Mesendoderm (in vitro differentiated cells): ENCODE measurements around the gene ATF3.

ENCODE experiments used
- DNase-seq: peaks from one replicate; pipeline ENCODE4 v3.0.0; 2013
- H2AK5ac ChIP-seq: 2 replicates; pipeline ENCODE4 v1.6.1; 2013; ENCODE audit warnings: low read length, inconsistent platforms
- H2BK120ac ChIP-seq: 2 replicates; pipeline ENCODE4 v1.6.1; 2013; ENCODE audit warnings: low read depth, mild to moderate bottlenecking, low read length, moderate library complexity, mixed read lengths
- H2BK15ac ChIP-seq: replicated peaks from 2 replicates; pipeline ENCODE4 v1.6.1; 2013; ENCODE audit warnings: low read depth, mild to moderate bottlenecking, moderate library complexity
- H2BK5ac ChIP-seq: 2 replicates; pipeline ENCODE4 v1.6.1; 2013; ENCODE audit warnings: low read length, inconsistent platforms
- H3K18ac ChIP-seq: 2 replicates; pipeline ENCODE4 v1.6.1; 2013; ENCODE audit warnings: mild to moderate bottlenecking, low read length, mixed read lengths
- H3K23ac ChIP-seq: one replicate; pipeline ENCODE4 v1.6.1; 2013; ENCODE audit warnings: low read length
- H3K27ac ChIP-seq: 2 replicates; pipeline ENCODE4 v1.5.1; 2013; ENCODE audit warnings: low read depth, mild to moderate bottlenecking, inconsistent platforms, low read length, moderate library complexity
- H3K27me3 ChIP-seq: 2 replicates; pipeline ENCODE4 v1.6.1; 2013; ENCODE audit warnings: low read length, control low read depth, mild to moderate bottlenecking, inconsistent platforms; ENCODE audit not compliant: insufficient read depth, poor library complexity
- H3K36me3 ChIP-seq: 2 replicates; pipeline ENCODE4 v1.6.1; 2013; ENCODE audit warnings: low read length, inconsistent platforms; ENCODE audit not compliant: control insufficient read depth, insufficient read depth
- H3K4ac ChIP-seq: one replicate; pipeline ENCODE4 v1.6.1; 2013; ENCODE audit warnings: low read depth, mild to moderate bottlenecking, low read length, moderate library complexity
- H3K4me1 ChIP-seq: 2 replicates; pipeline ENCODE4 v1.6.1; 2013; ENCODE audit warnings: low read depth, low read length, inconsistent platforms; ENCODE audit not compliant: control insufficient read depth
- H3K4me2 ChIP-seq: 2 replicates; pipeline ENCODE4 v1.6.1; 2013; ENCODE audit warnings: low read length
- H3K4me3 ChIP-seq: 2 replicates; pipeline ENCODE4 v1.5.1; 2013; ENCODE audit warnings: mild to moderate bottlenecking, low read length
- H3K56ac ChIP-seq: one replicate; pipeline ENCODE4 v1.6.1; 2013; ENCODE audit warnings: low read length
- H3K79me1 ChIP-seq: 2 replicates; pipeline ENCODE4 v1.6.1; 2013; ENCODE audit warnings: low read length, inconsistent platforms
- H3K79me2 ChIP-seq: 2 replicates; pipeline ENCODE4 v1.6.1; 2013; ENCODE audit warnings: mild to moderate bottlenecking, low read length; ENCODE audit not compliant: control insufficient read depth, insufficient read depth
- H3K9ac ChIP-seq: 2 replicates; pipeline ENCODE4 v1.6.1; 2013; ENCODE audit warnings: low read length, inconsistent platforms
- H4K5ac ChIP-seq: one replicate; pipeline ENCODE4 v1.6.1; 2013; ENCODE audit warnings: low read length
- H4K8ac ChIP-seq: one replicate; pipeline ENCODE4 v1.6.1; 2013; ENCODE audit warnings: low read depth, mild to moderate bottlenecking, control low read depth, low read length, moderate library complexity
- WGBS: extraction: QIAGEN DNeasy Blood & Tissue Kit; methylation state at CpG from one replicate; pipeline ENCODE4 v1.1.7; 2013; ENCODE audit warnings: low lambda C conversion rate, missing lambda C conversion rate; ENCODE audit not compliant: insufficient coverage; ENCODE audit errors: extremely low coverage; 5-methylcytosine and 5-hydroxymethylcytosine counted together

The ATF3 gene

DNA sequence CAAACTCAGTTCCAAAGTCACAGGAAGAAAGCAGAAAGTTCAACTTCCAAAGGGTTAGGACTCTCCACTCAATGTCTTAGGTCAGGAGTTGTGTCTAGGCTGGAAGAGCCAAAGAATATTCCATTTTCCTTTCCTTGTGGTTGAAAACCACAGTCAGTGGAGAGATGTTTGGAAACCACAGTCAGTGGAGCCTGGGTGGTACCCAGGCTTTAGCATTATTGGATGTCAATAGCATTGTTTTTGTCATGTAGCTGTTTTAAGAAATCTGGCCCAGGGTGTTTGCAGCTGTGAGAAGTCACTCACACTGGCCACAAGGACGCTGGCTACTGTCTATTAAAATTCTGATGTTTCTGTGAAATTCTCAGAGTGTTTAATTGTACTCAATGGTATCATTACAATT lies 11.7 kb downstream of the ATF3 start:
- H3K9ac ChIP-seq: no peak overlapping the region
- no peak overlapping the region for H3K27ac ChIP-seq
- H3K27me3 ChIP-seq: no peaks in the 10 kb centered on the region
- H3K4me1 ChIP-seq: no peaks in the 10 kb centered on the region
- no peak overlapping the region for H3K4ac ChIP-seq
- peaks cover 3% of the 10 kb centered on the region for H3K36me3 ChIP-seq
- H3K56ac ChIP-seq: no peak overlapping the region
- H4K8ac ChIP-seq: no peak overlapping the region
- H3K79me1 ChIP-seq: no peaks in the 10 kb centered on the region
- H3K23ac ChIP-seq: no peak overlapping the region
- H2BK15ac ChIP-seq: no peak overlapping the region
- no peak overlapping the region for H4K5ac ChIP-seq
- no peak overlapping the region for H3K4me2 ChIP-seq
- no peak overlapping the region for H2BK120ac ChIP-seq
- no peak overlapping the region for H3K4me3 ChIP-seq
- H3K18ac ChIP-seq: no peak overlapping the region
- H2AK5ac ChIP-seq: no peak overlapping the region
- no peaks in the 10 kb centered on the region for H3K79me2 ChIP-seq
- no peak for DNase-seq
- WGBS: no CpG with 5 or more reads among the region's 1 CpG
- no peak overlapping the region for H2BK5ac ChIP-seq

DNA sequence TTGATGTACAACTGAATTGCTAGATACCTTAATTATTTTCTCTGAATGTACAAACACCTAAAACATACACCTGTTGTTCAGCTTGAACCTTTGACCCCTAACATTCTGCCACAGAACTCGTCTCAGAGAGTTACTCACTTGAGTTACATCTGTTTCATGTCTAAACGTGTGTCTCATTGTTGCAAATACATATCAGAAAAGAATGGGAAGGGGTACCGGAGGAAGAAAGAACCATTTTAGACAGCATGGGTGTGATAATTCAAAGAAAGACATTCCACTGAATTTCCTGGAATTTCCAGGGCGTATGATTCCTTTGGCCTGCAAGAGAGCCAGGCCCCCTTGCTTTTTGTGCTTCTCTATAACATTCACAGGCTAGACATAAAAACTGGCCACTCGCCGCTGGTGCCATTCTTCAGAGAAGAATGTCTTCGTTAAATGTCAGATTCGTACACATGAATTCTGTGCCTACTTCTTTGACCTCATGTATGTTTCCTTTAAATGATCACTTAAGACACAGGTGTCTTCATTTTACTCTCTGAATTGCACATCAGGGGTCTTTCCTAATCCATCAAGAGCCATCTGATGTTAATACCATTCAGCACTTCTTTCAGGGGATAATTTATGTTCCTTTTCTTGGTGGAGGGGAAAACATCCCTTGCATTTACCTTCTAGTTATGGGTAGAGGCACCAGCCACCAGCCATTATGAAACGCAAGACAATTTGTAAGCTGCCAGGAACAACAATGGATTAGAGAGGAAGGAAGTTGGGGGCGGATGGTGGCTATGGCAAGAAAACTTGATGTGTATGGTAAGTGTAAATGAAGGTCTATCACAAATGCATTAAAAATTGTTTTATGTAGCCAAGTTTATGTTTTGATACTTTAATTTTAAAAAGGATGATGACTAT lies 12.7 kb downstream of the ATF3 start:
- no peaks in the 10 kb centered on the region for H3K79me1 ChIP-seq
- no peak overlapping the region for H3K9ac ChIP-seq
- H3K18ac ChIP-seq: no peak overlapping the region
- H4K5ac ChIP-seq: no peak overlapping the region
- no peak overlapping the region for H2BK15ac ChIP-seq
- no peak overlapping the region for H3K4me3 ChIP-seq
- no peak overlapping the region for H3K23ac ChIP-seq
- H3K27me3 ChIP-seq: no peaks in the 10 kb centered on the region
- no peak overlapping the region for H2AK5ac ChIP-seq
- H3K36me3 ChIP-seq: peaks cover 3% of the 10 kb centered on the region
- no peak overlapping the region for H3K4ac ChIP-seq
- WGBS: no CpG with 5 or more reads among the region's 10 CpGs
- H3K56ac ChIP-seq: no peak overlapping the region
- DNase-seq: no peak
- H4K8ac ChIP-seq: no peak overlapping the region
- H3K27ac ChIP-seq: no peak overlapping the region
- H3K4me2 ChIP-seq: no peak overlapping the region
- no peak overlapping the region for H2BK5ac ChIP-seq
- no peaks in the 10 kb centered on the region for H3K4me1 ChIP-seq
- no peaks in the 10 kb centered on the region for H3K79me2 ChIP-seq
- no peak overlapping the region for H2BK120ac ChIP-seq

DNA sequence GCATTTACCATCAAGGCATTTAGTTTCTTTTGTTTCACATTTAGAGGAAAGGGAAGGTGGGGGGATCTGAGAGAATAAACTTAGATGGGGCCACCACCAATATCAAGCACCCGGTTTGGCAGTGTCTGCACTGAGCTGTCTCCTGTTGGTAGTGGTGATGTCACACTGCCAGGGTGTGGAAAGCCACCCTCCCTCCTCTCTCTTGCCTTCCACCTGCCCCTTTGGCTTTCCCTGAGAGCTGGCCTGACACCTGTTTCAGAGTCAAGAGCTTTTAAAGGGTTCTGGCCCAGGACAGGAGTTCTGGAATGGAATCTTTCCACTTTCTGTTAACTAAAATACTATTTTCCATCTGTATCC lies 13.4 kb downstream of the ATF3 start:
- WGBS: no CpG with 5 or more reads among the region's 1 CpG
- Histone ChIP-seq H2BK5ac (no peak overlapping the region), H3K4ac (no peak overlapping the region), H2BK120ac (no peak overlapping the region), H2BK15ac (no peak overlapping the region), H3K79me2 (no peaks in the 10 kb centered on the region), H3K79me1 (no peaks in the 10 kb centered on the region), H3K27ac (no peak overlapping the region), H3K4me2 (no peak overlapping the region), H3K56ac (no peak overlapping the region), H3K4me1 (no peaks in the 10 kb centered on the region), H4K8ac (no peak overlapping the region), H3K27me3 (no peaks in the 10 kb centered on the region), H4K5ac (no peak overlapping the region), H2AK5ac (no peak overlapping the region), H3K36me3 (peaks cover 3% of the 10 kb centered on the region), H3K4me3 (no peak overlapping the region), H3K9ac (no peak overlapping the region), H3K18ac (no peak overlapping the region), H3K23ac (no peak overlapping the region)
- no peak for DNase-seq

DNA sequence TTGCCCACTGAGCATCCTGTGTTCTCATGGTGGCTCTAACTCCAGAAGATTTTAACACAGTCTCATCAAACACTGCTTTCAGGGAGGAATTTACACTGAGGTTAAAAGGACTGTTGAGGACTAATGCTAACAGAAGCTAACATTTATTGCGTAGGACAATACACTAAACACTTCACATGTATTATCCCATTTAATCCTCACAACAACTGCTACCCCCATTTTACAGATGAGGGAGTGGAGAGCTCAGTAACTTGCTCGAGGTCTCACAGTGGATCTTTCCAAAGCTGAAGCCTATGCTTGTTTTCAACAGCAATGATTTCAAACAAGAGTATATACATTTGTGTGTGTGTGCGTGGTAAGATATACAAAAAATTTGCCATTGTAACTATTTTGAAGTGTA lies 13.9 kb downstream of the ATF3 start:
- H3K36me3 ChIP-seq: peaks cover 3% of the 10 kb centered on the region
- no peak overlapping the region for H3K9ac ChIP-seq
- WGBS: no CpG with 5 or more reads among the region's 3 CpGs
- no peak overlapping the region for H3K18ac ChIP-seq
- no peak overlapping the region for H3K56ac ChIP-seq
- no peak overlapping the region for H2BK120ac ChIP-seq
- H3K27ac ChIP-seq: no peak overlapping the region
- H3K79me2 ChIP-seq: no peaks in the 10 kb centered on the region
- DNase-seq: no peak
- no peak overlapping the region for H2AK5ac ChIP-seq
- no peak overlapping the region for H2BK5ac ChIP-seq
- no peaks in the 10 kb centered on the region for H3K79me1 ChIP-seq
- no peaks in the 10 kb centered on the region for H3K4me1 ChIP-seq
- no peak overlapping the region for H3K23ac ChIP-seq
- H4K5ac ChIP-seq: no peak overlapping the region
- no peak overlapping the region for H3K4me3 ChIP-seq
- no peak overlapping the region for H2BK15ac ChIP-seq
- H3K4me2 ChIP-seq: no peak overlapping the region
- no peak overlapping the region for H3K4ac ChIP-seq
- H3K27me3 ChIP-seq: no peaks in the 10 kb centered on the region
- no peak overlapping the region for H4K8ac ChIP-seq

DNA sequence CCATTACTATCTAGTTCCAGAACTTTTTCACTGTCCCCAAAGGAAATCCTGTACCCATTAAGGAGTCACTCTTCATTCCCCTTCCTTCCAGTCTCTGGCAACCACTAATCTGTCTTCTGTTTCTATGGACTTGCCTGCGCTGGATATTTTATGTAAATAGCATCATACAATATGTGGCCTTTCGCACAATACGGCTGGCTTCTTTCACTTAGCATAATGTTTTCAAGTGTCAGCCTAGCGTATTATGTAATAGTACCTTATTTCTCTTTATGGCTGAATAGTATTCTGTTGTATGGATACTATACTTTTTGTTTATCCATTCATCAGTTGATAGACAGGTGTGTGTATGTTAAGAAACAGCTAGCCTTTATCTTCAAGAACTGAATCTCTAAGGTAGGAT lies 14.3 kb downstream of the ATF3 start:
- H3K79me1 ChIP-seq: no peaks in the 10 kb centered on the region
- H3K56ac ChIP-seq: no peak overlapping the region
- H3K4me2 ChIP-seq: no peak overlapping the region
- no peak overlapping the region for H2AK5ac ChIP-seq
- no peak overlapping the region for H4K5ac ChIP-seq
- no CpG with 5 or more reads among the region's 4 CpGs for WGBS
- no peak overlapping the region for H2BK5ac ChIP-seq
- H3K27me3 ChIP-seq: no peaks in the 10 kb centered on the region
- H3K18ac ChIP-seq: no peak overlapping the region
- peaks cover 3% of the 10 kb centered on the region for H3K36me3 ChIP-seq
- H3K4ac ChIP-seq: no peak overlapping the region
- H3K9ac ChIP-seq: no peak overlapping the region
- H3K23ac ChIP-seq: no peak overlapping the region
- H3K79me2 ChIP-seq: no peaks in the 10 kb centered on the region
- DNase-seq: no peak
- no peak overlapping the region for H2BK120ac ChIP-seq
- H2BK15ac ChIP-seq: no peak overlapping the region
- no peak overlapping the region for H3K4me3 ChIP-seq
- no peaks in the 10 kb centered on the region for H3K4me1 ChIP-seq
- H4K8ac ChIP-seq: no peak overlapping the region
- no peak overlapping the region for H3K27ac ChIP-seq

DNA sequence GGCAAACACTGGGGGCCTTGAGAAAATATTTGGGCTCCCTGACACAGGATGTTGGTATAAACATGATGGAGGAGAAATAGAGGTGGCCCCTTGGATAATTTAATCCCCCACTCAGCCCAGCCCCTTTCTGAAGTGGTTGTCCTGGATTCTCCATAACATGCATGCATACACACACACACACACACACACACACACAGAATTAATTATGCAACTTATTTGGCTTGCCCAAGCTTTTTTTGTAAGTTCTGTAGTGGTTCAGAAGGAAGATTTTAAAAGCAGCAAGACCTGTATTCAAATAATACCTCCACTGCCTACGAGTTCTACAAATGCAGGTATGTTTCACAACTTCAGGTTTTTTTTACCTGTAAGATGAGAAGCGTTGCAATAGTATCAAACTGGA lies 15.0 kb downstream of the ATF3 start:
- Histone ChIP-seq H3K56ac (no peak overlapping the region), H3K18ac (no peak overlapping the region), H3K27ac (no peak overlapping the region), H4K8ac (no peak overlapping the region), H3K4me2 (no peak overlapping the region), H3K4me3 (no peak overlapping the region), H3K79me1 (no peaks in the 10 kb centered on the region), H3K23ac (no peak overlapping the region), H2BK5ac (no peak overlapping the region), H3K4ac (no peak overlapping the region), H3K27me3 (no peaks in the 10 kb centered on the region), H3K36me3 (peaks cover 3% of the 10 kb centered on the region), H2BK15ac (no peak overlapping the region), H3K79me2 (no peaks in the 10 kb centered on the region), H2AK5ac (no peak overlapping the region), H2BK120ac (no peak overlapping the region), H3K9ac (no peak overlapping the region), H4K5ac (no peak overlapping the region), H3K4me1 (no peaks in the 10 kb centered on the region)
- WGBS: no CpG with 5 or more reads among the region's 2 CpGs
- no peak for DNase-seq
